Measurements from ENCODE around the gene CH25H.

DNA sequence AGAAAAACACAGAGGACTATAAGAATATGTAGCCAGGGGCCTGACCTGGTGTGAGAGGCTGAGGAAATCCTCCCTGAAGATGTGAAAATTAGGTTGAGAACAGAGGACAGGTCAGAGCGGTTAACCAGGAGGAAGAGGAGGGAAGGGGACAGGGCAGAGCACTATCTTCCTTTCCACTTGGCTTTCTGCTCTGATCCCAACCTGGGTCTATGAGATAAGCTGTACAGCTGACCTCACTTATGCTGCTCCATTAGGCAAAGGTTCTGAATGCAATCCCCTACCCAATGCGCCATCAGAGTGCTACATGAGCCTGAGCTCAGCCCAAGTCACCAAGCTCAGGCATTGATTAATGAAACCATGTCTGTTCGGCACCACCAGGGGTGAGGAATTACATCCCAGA lies 33.9 kb upstream of the CH25H start:
- TF ChIP-seq, protein P1, sequence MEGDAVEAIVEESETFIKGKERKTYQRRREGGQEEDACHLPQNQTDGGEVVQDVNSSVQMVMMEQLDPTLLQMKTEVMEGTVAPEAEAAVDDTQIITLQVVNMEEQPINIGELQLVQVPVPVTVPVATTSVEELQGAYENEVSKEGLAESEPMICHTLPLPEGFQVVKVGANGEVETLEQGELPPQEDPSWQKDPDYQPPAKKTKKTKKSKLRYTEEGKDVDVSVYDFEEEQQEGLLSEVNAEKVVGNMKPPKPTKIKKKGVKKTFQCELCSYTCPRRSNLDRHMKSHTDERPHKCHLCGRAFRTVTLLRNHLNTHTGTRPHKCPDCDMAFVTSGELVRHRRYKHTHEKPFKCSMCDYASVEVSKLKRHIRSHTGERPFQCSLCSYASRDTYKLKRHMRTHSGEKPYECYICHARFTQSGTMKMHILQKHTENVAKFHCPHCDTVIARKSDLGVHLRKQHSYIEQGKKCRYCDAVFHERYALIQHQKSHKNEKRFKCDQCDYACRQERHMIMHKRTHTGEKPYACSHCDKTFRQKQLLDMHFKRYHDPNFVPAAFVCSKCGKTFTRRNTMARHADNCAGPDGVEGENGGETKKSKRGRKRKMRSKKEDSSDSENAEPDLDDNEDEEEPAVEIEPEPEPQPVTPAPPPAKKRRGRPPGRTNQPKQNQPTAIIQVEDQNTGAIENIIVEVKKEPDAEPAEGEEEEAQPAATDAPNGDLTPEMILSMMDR (conservative IDR thresholded peaks at IDR 0.05), result no peak
- TF ChIP-seq ZFX (IDR thresholded peaks at IDR 0.05), result no peak

Data from C4-2B (cell line).